IPS-18c (cell line): Measurements from ENCODE around the gene ACYP2.

Source experiments
- H3K4me3 ChIP-seq: 2 replicates; pipeline ENCODE4 v1.7.0; 2013; ENCODE audit warnings: low read depth, mild to moderate bottlenecking, low read length, moderate library complexity; ENCODE audit not compliant: insufficient read depth
- H3K9me3 ChIP-seq: one replicate; pipeline ENCODE4 v1.6.1; 2013; ENCODE audit warnings: mild to moderate bottlenecking, low read length, moderate library complexity; ENCODE audit not compliant: control insufficient read depth, insufficient read depth

ACYP2 gene

GRCh38 chr2:54353216-54353615 is 237.8 kb downstream of the ACYP2 start:
- Histone ChIP-seq H3K4me3 (no peak overlapping the region), H3K9me3 (no peaks in the 10 kb centered on the region)
